MG63 (cell line): Measurements from ENCODE around the gene LIPI. TPM values are rescaled to one million over a fixed set of nuclear protein-coding genes. Genes with fewer than 3 reads are reported as not detected.
"Not testable (repeated sequence)": the region's sequence is repeated elsewhere in the genome, so short reads cannot be mapped to it uniquely, and the experiment has no call there.

Source experiments
- DNase-seq: peaks from one replicate; pipeline ENCODE4 v3.0.0-alpha.2; 2020
- H3K27me3 ChIP-seq: fragments of 250-450 bp; sonication (Bioruptor Pico); 2 replicates; pipeline ENCODE4 v1.5.1; 2020; ENCODE audit warnings: mild to moderate bottlenecking, moderate library complexity
- H3K36me3 ChIP-seq: fragments of 250-450 bp; sonication (Bioruptor Pico); 2 replicates; pipeline ENCODE4 v1.5.1; 2020; ENCODE audit warnings: mild to moderate bottlenecking, moderate library complexity
- H3K4me3 ChIP-seq: fragments of 250-450 bp; sonication (Bioruptor Pico); 2 replicates; pipeline ENCODE4 v1.5.1; 2020; ENCODE audit warnings: mild to moderate bottlenecking, moderate library complexity
- H3K9me3 ChIP-seq: fragments of 250-450 bp; sonication (Bioruptor Pico); 2 replicates; pipeline ENCODE4 v1.5.1; 2020; ENCODE audit warnings: mild to moderate bottlenecking, moderate library complexity
- total RNA-seq: library from RNA; depleted of rRNA; stranded (reverse); fragments of >200 nt; shearing (Covaris generic); gene quantifications from 2 replicates; pipeline ENCODE4 v1.2.3, GENCODE V29; 2014; ENCODE audit warnings: low replicate concordance; rRNA removed

Gene LIPI
- total RNA-seq, 1 experiment from 2014 or later, result not detected

GRCh38 chr21:14064296-14064645 is 146.5 kb downstream of the LIPI start:
- Histone ChIP-seq H3K9me3 (no peaks in the 10 kb centered on the region), H3K4me3 (no peak overlapping the region), H3K27me3 (no peaks in the 10 kb centered on the region), H3K36me3 (peaks cover 6% of the 10 kb centered on the region)
- no peak for DNase-seq

GRCh38 chr21:14063620-14064295 is 147.0 kb downstream of the LIPI start:
- not testable (repeated sequence) for H3K4me3 ChIP-seq, DNase-seq, H3K9me3 ChIP-seq, H3K27me3 ChIP-seq
- peaks cover 11% of the 10 kb centered on the region for H3K36me3 ChIP-seq

- peaks cover 14% of the 10 kb centered on the region for H3K36me3 ChIP-seq
- not testable (repeated sequence) for DNase-seq, H3K4me3 ChIP-seq, H3K27me3 ChIP-seq, H3K9me3 ChIP-seq
Observed at GRCh38 chr21:14062684-14063083, 148.1 kb downstream of the LIPI start.

GRCh38 chr21:14061820-14062219 is 148.9 kb downstream of the LIPI start:
- not testable (repeated sequence) for DNase-seq

GRCh38 chr21:14058995-14059627 is 151.6 kb downstream of the LIPI start:
- H3K4me3 ChIP-seq, H3K27me3 ChIP-seq, H3K9me3 ChIP-seq, DNase-seq: not testable (repeated sequence)
- peaks cover 22% of the 10 kb centered on the region for H3K36me3 ChIP-seq

More at GRCh38 chr21:14061820-14062219, 148.9 kb downstream of the LIPI start:
- H3K9me3 ChIP-seq, H3K27me3 ChIP-seq, H3K4me3 ChIP-seq: not testable (repeated sequence)
- H3K36me3 ChIP-seq, result peaks cover 14% of the 10 kb centered on the region

Other genes with a start within 250 kb of the LIPI start
- 1.3 and 5.4 TPM in 2 replicates for gene RBM11, start 5.2 kb upstream of the LIPI start, total RNA-seq
- 16.0 and 19.2 TPM in 2 replicates for gene HSPA13, start 172.2 kb upstream of the LIPI start, total RNA-seq